HepG2 (cell line): ENCODE measurements around the gene DNAAF8. TPM values are rescaled to one million over a fixed set of nuclear protein-coding genes. Genes with fewer than 3 reads are reported as not detected.
A peak's percentile ranks its signal among the peaks of the same experiment; 100 is the strongest.

ENCODE experiments used
- ATF7-NPFF ChIP-seq: sonication (generic); formaldehyde crosslinking; IDR thresholded peaks from 2 replicates; pipeline ENCODE4 v1.8.1; 2023; ENCODE audit warnings: mild to moderate bottlenecking, low read depth, missing genetic modification reagents, moderate library complexity
- KLF13 ChIP-seq: sonication (generic); formaldehyde crosslinking; IDR thresholded peaks from 2 replicates; pipeline ENCODE4 v1.4.0; 2020; ENCODE audit warnings: mild to moderate bottlenecking, missing genetic modification reagents
- MAZ ChIP-seq, 2 experiments: sonication (generic) in 1 of 2; formaldehyde crosslinking in 1 of 2; IDR thresholded peaks; 2 replicates each; pipeline versions ENCODE4 v1.5.0 to v1.6.1; 2012 to 2020; ENCODE audit warnings: low read depth in 2 of 2, mild to moderate bottlenecking in 2 of 2, borderline replicate concordance in 1 of 2, improper control_type of control experiment in 1 of 2, low read length in 1 of 2, missing genetic modification reagents in 1 of 2, moderate library complexity in 1 of 2
- MTF1 ChIP-seq: sonication (generic); formaldehyde crosslinking; IDR thresholded peaks from 2 replicates; pipeline ENCODE4 v1.5.0; 2020; ENCODE audit warnings: missing genetic modification reagents
- MYPOP ChIP-seq: sonication (generic); formaldehyde crosslinking; IDR thresholded peaks from 2 replicates; pipeline ENCODE4 v1.8.1; 2023; ENCODE audit warnings: mild to moderate bottlenecking, moderate library complexity, missing genetic modification reagents
- PTBP1 ChIP-seq: fragments of 200-400 bp; formaldehyde crosslinking; IDR thresholded peaks from 2 replicates; pipeline ENCODE4 v1.6.1; 2018; ENCODE audit warnings: low read length, low read depth; ENCODE audit not compliant: poor library complexity, severe bottlenecking
- ZKSCAN5 ChIP-seq: sonication (generic); formaldehyde crosslinking; IDR thresholded peaks from 2 replicates; pipeline ENCODE4 v1.5.1; 2020; ENCODE audit warnings: mild to moderate bottlenecking, missing genetic modification reagents
- ZNF263 ChIP-seq: sonication (generic); formaldehyde crosslinking; IDR thresholded peaks from 2 replicates; pipeline ENCODE4 v1.4.0; 2020; ENCODE audit warnings: missing genetic modification reagents
- ZNF292 ChIP-seq: sonication (generic); formaldehyde crosslinking; IDR thresholded peaks from 2 replicates; pipeline ENCODE4 v1.8.1; 2022; ENCODE audit warnings: mild to moderate bottlenecking, low read depth, missing genetic modification reagents, borderline replicate concordance
- ZNF362 ChIP-seq: sonication (generic); formaldehyde crosslinking; IDR thresholded peaks from 2 replicates; pipeline ENCODE4 v1.4.0; 2020; ENCODE audit warnings: missing genetic modification reagents, mild to moderate bottlenecking, borderline replicate concordance
- ZNF451 ChIP-seq: sonication (generic); formaldehyde crosslinking; IDR thresholded peaks from 2 replicates; pipeline ENCODE4 v1.5.0; 2020; ENCODE audit warnings: mild to moderate bottlenecking, missing genetic modification reagents
- ZNF747 ChIP-seq: sonication (generic); formaldehyde crosslinking; IDR thresholded peaks from 2 replicates; pipeline ENCODE4 v1.8.1; 2023; ENCODE audit warnings: missing genetic modification reagents, mild to moderate bottlenecking, borderline replicate concordance
- ZNF790 ChIP-seq: sonication (generic); formaldehyde crosslinking; IDR thresholded peaks from 2 replicates; pipeline ENCODE4 v1.8.0; 2022; ENCODE audit warnings: missing genetic modification reagents, mild to moderate bottlenecking, borderline replicate concordance
- ZSCAN21 ChIP-seq: sonication (generic); formaldehyde crosslinking; IDR thresholded peaks from 2 replicates; pipeline ENCODE4 v1.8.0; 2022; ENCODE audit warnings: mild to moderate bottlenecking, missing genetic modification reagents, moderate library complexity, borderline replicate concordance
- polyA plus RNA-seq, 8 experiments: library from polyadenylated mRNA; depleted of rRNA in 3 of 8; stranded (reverse) in 7 of 8; unstranded in 1 of 8; fragments of >200 nt; fragmentation: Illumina TruSeq in 4 of 8; extraction: Trizol in 4 of 8; gene quantifications; 2 replicates each; pipeline versions ENCODE4 v1.2.1 to v1.2.3, GENCODE V29; 2011 to 2016; ENCODE audit warnings: low read depth in 4 of 8, missing spikeins in 1 of 8, mixed read lengths in 1 of 8; ENCODE audit not compliant: insufficient read depth in 1 of 8
- total RNA-seq, 5 experiments: library from RNA; depleted of rRNA; stranded (reverse); fragments of >200 nt; fragmentation: Illumina TruSeq; extraction: Trizol; gene quantifications; 2 replicates each; pipeline ENCODE4 v1.2.3, GENCODE V29; 2016; ENCODE audit warnings: low read depth in 1 of 5
- TF ChIP-seq, protein P1 (sequence below): sonication (generic); formaldehyde crosslinking; IDR thresholded peaks from 2 replicates; pipeline ENCODE4 v1.5.1; 2020; ENCODE audit warnings: mild to moderate bottlenecking, missing genetic modification reagents, moderate library complexity
- TF ChIP-seq, protein P2 (sequence below): sonication (generic); formaldehyde crosslinking; IDR thresholded peaks from 2 replicates; pipeline ENCODE4 v1.4.0; 2020; ENCODE audit warnings: missing genetic modification reagents
- TF ChIP-seq, protein P3 (sequence below): sonication (generic); formaldehyde crosslinking; IDR thresholded peaks from 2 replicates; pipeline ENCODE4 v1.4.0; 2020; ENCODE audit warnings: missing genetic modification reagents

The DNAAF8 gene
- total and polyA plus RNA-seq, 2 of the 13 experiments (the other 11 are each of a cell fraction or from before 2014, with no cell fraction given) = 0.44 TPM; not detected in 1

GRCh38 chr16:4787627-4788482, 53.5 kb downstream of the DNAAF8 start, which contains the start of gene SEPTIN12 (continued):
- TF ChIP-seq, protein P1, sequence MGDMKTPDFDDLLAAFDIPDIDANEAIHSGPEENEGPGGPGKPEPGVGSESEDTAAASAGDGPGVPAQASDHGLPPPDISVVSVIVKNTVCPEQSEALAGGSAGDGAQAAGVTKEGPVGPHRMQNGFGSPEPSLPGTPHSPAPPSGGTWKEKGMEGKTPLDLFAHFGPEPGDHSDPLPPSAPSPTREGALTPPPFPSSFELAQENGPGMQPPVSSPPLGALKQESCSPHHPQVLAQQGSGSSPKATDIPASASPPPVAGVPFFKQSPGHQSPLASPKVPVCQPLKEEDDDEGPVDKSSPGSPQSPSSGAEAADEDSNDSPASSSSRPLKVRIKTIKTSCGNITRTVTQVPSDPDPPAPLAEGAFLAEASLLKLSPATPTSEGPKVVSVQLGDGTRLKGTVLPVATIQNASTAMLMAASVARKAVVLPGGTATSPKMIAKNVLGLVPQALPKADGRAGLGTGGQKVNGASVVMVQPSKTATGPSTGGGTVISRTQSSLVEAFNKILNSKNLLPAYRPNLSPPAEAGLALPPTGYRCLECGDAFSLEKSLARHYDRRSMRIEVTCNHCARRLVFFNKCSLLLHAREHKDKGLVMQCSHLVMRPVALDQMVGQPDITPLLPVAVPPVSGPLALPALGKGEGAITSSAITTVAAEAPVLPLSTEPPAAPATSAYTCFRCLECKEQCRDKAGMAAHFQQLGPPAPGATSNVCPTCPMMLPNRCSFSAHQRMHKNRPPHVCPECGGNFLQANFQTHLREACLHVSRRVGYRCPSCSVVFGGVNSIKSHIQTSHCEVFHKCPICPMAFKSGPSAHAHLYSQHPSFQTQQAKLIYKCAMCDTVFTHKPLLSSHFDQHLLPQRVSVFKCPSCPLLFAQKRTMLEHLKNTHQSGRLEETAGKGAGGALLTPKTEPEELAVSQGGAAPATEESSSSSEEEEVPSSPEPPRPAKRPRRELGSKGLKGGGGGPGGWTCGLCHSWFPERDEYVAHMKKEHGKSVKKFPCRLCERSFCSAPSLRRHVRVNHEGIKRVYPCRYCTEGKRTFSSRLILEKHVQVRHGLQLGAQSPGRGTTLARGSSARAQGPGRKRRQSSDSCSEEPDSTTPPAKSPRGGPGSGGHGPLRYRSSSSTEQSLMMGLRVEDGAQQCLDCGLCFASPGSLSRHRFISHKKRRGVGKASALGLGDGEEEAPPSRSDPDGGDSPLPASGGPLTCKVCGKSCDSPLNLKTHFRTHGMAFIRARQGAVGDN = peak; percentile 51
- TF ChIP-seq, protein P2, sequence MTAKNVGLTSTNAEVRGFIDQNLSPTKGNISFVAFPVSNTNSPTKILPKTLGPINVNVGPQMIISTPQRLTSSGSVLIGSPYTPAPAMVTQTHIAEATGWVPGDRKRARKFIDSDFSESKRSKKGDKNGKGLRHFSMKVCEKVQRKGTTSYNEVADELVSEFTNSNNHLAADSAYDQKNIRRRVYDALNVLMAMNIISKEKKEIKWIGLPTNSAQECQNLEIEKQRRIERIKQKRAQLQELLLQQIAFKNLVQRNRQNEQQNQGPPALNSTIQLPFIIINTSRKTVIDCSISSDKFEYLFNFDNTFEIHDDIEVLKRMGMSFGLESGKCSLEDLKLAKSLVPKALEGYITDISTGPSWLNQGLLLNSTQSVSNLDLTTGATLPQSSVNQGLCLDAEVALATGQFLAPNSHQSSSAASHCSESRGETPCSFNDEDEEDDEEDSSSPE = 0 out of 2 replicates have a peak, but pooled peaks have one; percentile 8
- TF ChIP-seq ZNF747 (CRISPR knock-in tag) (0 out of 2 replicates have a peak, but pooled peaks have one; percentile 43), ZNF790 (CRISPR knock-in tag) (0 out of 2 replicates have a peak, but pooled peaks have one; percentile 28), ZKSCAN5 (CRISPR knock-in tag) (0 out of 2 replicates have a peak, but pooled peaks have one; percentile 31), KLF13 (no peak), ATF7-NPFF (no peak), ZSCAN21 (CRISPR knock-in tag) (0 out of 2 replicates have a peak, but pooled peaks have one; percentile 30), ZNF292 (CRISPR knock-in tag) (peak; percentile 64; the same call in 1 of the 2 replicates), PTBP1 (no peak), ZNF451 (no peak), MYPOP (CRISPR knock-in tag) (0 out of 2 replicates have a peak, but pooled peaks have one; percentile 15), ZNF362 (CRISPR knock-in tag) (no peak), MAZ (IDR thresholded peaks at IDR 0.05; ENCODE audit: borderline replicate concordance, low read depth, low read length) (no peak), MAZ (CRISPR knock-in tag; IDR thresholded peaks at IDR 0.05; ENCODE audit: low read depth) (0 out of 2 replicates have a peak, but pooled peaks have one; percentile 13), MTF1 (CRISPR knock-in tag) (no peak), ZNF263 (CRISPR knock-in tag) (no peak)
- TF ChIP-seq, protein P3, sequence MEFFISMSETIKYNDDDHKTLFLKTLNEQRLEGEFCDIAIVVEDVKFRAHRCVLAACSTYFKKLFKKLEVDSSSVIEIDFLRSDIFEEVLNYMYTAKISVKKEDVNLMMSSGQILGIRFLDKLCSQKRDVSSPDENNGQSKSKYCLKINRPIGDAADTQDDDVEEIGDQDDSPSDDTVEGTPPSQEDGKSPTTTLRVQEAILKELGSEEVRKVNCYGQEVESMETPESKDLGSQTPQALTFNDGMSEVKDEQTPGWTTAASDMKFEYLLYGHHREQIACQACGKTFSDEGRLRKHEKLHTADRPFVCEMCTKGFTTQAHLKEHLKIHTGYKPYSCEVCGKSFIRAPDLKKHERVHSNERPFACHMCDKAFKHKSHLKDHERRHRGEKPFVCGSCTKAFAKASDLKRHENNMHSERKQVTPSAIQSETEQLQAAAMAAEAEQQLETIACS (CRISPR knock-in tag) = no peak
